ENCODE measurements around the gene NFE2. TPM values are rescaled to one million over a fixed set of nuclear protein-coding genes. Genes with fewer than 3 reads are reported as not detected.
A peak's percentile ranks its signal among the peaks of the same experiment; 100 is the strongest.
"Not testable (repeated sequence)": the region's sequence is repeated elsewhere in the genome, so short reads cannot be mapped to it uniquely, and the experiment has no call there.

NFE2 gene
- polyA plus RNA-seq, 3 donors, result 2.0 to 3.7 (median 2.3) TPM

DNA sequence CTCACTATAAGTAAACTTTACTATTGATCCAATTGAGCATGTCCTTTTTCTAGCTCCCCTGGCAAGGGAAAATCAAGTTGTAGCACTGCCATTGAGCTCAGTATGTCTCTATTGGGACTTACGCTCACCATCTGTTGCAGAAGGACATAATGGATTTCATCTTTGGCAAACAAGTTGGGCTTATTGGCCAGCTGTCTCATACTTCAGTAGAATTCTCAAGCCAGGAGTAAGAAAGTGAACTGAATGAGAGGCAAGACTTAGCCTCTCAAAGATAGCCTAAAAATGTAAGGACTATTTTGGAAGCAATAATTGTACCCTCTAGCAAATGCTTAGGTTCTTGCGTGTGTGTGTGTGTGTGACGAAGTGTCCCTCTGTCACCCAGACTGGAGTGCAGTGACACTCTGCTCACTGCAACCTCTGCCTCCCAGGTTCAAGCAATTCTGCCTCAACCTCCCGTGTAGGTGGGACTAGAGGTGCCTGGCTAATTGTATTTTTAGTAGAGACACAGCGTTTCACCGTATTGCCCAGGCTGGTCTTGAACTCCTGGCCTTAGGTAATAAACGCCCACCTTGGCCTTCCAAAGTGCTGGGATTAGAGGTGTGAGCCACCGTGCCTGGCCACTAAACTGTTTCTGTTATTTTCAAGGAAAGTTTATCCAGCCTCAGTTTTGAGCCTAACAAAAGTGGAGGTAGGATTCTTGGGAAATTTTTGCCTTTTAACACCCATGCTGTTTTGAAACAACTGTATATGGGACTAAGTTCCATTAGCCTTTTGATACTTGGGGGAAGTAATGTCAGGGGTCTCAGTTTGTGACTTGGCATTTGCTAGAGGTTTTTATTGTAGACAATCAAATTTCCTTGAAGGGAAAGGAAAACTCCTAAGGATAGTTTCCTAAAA, 13.3 kb downstream of the NFE2 start:
- no peak for DNase-seq (ENCODE audit: extremely low read depth in 1 of 11, low read depth in 9 of 11, low spot score in 4 of 11)

DNA sequence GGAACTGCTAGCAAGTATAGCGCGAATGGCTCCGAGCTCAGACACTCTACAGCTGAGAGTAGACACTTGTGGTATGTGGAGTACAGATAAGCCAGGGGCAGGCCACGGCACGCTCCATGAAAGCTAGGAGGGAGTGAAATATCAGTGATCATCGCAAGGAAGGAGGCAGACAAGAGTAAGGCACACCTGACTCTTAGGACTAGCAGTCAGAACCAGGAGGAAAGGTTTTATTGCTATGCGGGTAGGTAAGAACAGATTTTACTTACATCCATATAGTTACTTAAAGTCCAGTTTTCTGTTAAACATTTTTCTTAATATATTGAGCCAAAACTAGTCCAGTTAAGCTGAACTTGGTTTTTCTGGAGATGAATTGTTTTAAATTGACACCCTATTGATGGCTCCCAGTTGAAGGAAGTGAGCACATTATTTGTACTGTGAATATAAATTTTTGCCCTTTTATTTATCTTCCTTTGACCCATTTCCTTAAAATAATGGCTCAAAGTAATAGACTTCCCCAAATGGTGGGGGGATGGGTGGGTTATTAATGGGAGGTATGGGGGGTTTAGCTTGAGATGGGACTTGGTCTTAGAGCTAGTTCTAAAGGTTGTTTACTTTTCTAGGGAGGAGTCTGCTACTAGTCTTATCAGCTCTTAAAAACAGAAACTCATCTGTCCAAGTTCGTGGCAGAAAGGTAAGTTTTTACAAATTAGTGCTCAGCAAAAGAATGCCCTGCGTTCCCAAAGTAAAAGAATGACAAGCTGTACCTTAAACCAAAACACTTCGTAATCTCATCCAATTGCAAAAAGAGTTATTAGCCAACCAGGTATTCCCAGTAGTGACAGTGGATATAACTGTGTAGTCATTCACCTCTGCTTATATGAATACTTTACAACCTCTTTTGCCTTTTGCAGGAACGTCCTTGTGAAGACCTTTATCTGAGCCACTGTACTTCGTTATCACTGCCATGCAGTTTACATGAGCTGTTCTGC, 14.5 kb downstream of the NFE2 start:
- DNase-seq (ENCODE audit: extremely low read depth in 1 of 11, low read depth in 9 of 11, low spot score in 4 of 11), result no peak

- DNase-seq (ENCODE audit: extremely low read depth in 1 of 11, low read depth in 9 of 11, low spot score in 4 of 11), result no peak
These were observed 15.4 kb downstream of the NFE2 start for GRCh38 chr12:54285150-54286041.

DNA sequence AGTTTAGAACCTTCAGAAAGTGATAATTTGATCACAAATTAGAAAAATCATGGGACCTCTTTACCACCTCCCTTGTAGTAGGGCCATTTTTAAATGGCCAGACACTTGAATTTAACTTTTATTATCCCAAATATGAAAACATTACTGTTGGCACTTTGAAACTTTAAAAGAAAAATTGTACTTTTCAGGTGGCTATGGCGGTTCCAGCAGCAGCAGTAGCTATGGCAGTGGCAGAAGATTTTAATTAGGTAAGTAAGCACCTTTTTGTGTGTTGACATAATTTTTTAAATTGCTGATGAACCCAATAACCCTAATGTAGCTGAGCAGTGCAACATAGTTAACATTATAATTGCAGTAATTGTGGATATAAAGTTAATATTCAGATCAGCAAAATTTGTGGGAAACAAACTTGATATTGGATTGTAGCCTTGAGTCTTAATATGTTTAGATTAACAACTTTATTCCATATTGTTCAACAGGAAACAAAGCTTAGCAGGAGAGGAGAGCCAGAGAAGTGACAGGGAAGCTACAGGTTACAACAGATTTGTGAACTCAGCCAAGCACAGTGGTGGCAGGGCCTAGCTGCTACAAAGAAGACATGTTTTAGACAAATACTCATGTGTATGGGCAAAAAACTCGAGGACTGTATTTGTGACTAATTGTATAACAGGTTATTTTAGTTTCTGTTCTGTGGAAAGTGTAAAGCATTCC, 16.6 kb downstream of the NFE2 start:
- not testable (repeated sequence) for DNase-seq (ENCODE audit: extremely low read depth in 1 of 11, low read depth in 9 of 11, low spot score in 4 of 11)

- DNase-seq (ENCODE audit: extremely low read depth in 1 of 11, low read depth in 9 of 11, low spot score in 4 of 11), result no peak
These were observed 17.7 kb downstream of the NFE2 start for GRCh38 chr12:54282949-54283593.

DNA sequence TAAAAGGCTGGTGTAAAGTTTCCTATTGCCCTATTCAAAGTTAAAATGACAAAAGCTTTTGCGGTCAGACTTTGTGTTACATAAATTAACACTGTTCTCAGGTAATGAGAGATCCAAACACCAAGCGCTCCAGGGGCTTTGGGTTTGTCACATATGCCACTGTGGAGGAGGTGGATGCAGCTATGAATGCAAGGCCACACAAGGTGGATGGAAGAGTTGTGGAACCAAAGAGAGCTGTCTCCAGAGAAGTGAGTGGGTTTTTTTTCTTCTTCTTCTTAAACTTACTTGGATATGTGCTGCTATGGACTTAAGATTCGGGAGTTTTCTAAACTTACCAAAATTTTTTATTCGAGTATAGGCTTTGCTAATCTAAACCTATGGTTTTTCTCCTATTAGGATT, 19.1 kb downstream of the NFE2 start:
- DNase-seq (ENCODE audit: extremely low read depth in 1 of 11, low read depth in 9 of 11, low spot score in 4 of 11), result not testable (repeated sequence)

- DNase-seq (ENCODE audit: extremely low read depth in 1 of 11, low read depth in 9 of 11, low spot score in 4 of 11), result not testable (repeated sequence)
These were observed 19.6 kb downstream of the NFE2 start for GRCh38 chr12:54281261-54281638.

GRCh38 chr12:54280468-54281260, 20.2 kb downstream of the NFE2 start, which contains the start of gene HNRNPA1:
Gene HNRNPA1, plus strand, starts transcription at chr12:54280726. Its CDS starts 82 bp downstream, at chr12:54280808.
- peak; percentile 92 to 100 (median 98) for DNase-seq (ENCODE audit: extremely low read depth in 1 of 11, low read depth in 9 of 11, low spot score in 4 of 11)

GRCh38 chr12:54279632-54280467, 21.0 kb downstream of the NFE2 start, which contains the start of gene CBX5:
Gene CBX5, minus strand, starts transcription at chr12:54280122. Its CDS starts 22,472 bp downstream, at chr12:54257650.
- peak; percentile 99 to 100 (median 100) for DNase-seq (ENCODE audit: extremely low read depth in 1 of 11, low read depth in 9 of 11, low spot score in 4 of 11)

DNA sequence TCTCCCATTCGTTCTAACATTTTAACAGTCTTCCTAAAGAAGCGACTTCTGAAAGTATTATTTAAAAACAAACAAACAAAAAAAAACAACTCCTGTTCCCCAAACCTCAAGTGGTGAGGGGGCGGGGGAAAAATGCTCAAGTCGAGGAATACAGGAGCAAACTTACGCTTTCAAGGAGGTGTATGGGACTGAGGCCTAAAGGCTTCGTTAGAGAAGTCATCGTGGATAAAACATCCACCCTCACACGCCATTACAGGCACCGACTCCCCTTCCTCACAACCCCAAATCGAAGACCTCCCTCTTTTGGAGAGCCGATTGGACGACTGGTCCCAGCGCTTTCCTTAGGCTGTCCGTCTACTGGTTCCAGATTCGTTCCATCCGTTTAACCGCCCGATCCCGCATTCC, 21.6 kb downstream of the NFE2 start:
- DNase-seq (ENCODE audit: extremely low read depth in 1 of 11, low read depth in 9 of 11, low spot score in 4 of 11), result no peak

DNA sequence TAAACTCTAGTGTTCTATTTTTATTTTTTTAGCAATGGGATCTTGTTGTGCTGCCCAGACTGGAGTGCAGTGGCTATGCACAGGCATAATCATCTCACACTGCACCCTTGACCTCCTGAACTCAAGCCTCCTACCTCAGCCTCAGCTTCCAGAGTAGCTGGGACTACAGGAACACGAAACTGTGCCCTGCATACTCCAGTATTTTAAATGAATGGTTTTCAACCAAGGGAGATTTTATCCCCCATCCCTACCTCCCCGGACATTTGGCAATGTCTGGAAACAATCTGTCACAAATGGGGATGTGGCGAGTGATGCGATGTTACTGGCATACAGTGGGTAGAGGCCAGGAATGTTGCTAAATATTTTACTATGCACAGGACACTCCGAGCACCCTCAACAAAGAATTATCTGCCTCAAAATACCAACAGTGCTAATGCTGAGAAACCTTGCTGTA, 23.0 kb downstream of the NFE2 start:
- DNase-seq (ENCODE audit: extremely low read depth in 1 of 11, low read depth in 9 of 11, low spot score in 4 of 11), result no peak

DNA sequence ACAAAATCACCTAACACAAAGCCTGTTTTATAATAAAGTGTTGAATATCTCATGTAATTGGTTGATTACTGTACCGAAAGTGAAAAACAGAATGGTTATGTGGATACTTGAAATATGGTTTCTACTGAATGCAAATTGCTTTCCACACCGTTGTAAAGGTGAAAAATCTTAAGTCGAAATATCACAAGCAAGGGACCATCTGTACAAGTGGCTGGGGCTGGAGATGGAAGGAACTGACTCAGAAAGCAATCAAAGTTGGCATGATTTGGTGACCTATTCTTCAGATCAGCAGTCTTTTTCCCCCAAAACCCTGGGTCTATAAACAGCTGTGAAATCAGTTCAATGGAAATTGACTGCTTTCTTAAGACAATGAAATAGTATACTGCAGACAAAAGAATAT, 24.4 kb downstream of the NFE2 start:
- DNase-seq (ENCODE audit: extremely low read depth in 1 of 11, low read depth in 9 of 11, low spot score in 4 of 11), result no peak

DNA sequence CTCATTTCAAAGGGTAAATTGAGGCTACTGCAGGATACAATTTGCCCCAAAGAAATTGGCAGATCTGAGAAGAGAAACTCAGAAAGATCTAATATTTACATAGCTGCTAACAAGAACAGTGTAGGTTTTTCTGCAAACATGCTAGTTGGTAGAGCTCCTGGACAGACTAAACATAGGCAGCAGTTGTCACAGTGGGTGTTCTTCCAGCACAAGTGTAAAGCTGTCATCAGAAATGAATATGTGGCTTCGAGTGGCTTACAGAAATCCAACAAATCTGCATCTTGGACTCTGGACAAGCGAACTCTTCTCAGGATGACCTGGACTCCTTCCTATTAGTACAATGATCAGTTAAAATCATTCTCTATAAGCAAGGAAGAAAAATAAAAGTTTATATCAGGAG, 26.8 kb downstream of the NFE2 start:
- no peak for DNase-seq (ENCODE audit: extremely low read depth in 1 of 11, low read depth in 9 of 11, low spot score in 4 of 11)

DNA sequence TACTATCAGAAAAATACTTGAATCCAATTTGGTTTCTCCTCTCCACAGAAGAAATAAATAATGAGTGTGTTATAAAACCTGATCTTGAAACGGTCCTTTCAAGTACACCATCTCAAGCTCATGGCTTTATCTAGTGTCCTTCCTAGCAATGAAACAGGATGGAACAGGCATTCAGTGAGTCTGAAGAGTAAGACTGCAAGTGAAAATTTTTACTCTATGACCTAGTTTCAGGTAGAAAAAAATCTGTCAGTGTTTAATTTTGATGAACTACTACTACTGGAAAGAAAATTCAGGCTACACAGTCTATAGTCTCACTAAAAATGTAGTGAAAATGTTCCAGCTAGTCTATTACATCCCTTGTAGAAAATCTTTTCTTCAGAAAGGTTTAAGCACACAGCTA, 28.6 kb downstream of the NFE2 start:
- no peak for DNase-seq (ENCODE audit: extremely low read depth in 1 of 11, low read depth in 9 of 11, low spot score in 4 of 11)

DNA sequence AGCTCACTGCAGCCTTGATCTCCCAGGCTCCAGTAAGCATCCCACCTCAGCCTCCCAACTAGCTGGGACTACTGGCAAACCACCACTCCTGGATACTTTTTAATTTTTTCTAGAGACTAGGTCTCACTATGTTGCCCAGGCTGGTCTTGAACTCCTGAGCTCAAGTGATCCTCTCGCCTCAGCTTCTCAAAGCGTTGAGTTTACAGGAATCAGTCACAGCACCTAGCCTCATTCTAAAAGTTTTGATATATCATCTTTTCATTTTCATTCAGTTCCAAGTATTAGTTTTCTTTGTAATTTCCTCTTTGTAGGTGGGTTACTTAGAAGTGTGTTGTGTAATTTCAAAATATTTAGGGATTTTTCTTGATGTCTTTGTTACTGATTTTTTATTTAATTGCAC, 30.5 kb downstream of the NFE2 start:
- no peak for DNase-seq (ENCODE audit: extremely low read depth in 1 of 11, low read depth in 9 of 11, low spot score in 4 of 11)

DNA sequence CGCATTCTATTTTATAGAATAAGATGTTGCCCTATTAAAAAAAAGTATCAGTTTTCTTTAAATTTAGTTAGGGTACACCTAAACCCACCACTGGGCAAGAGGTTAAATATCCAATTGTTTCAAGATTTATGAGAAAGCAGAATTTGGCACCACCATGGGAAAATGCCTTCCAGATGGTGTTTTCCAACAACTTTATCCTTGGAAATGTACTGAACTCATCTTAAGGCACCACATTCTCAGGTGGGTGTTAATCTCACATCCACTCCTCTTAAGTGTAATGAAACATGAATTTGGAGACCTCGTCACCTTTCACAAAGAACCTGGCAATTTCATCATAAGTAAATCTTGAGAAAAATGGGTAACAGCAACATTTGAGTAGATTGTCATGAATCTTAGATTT, 34.0 kb downstream of the NFE2 start:
- DNase-seq (ENCODE audit: extremely low read depth in 1 of 11, low read depth in 9 of 11, low spot score in 4 of 11), result no peak

Data from renal cortex interstitium (tissue), 11 donors.